ENCODE data around the gene ACTN3.
"Not testable (repeated sequence)": the region's sequence is repeated elsewhere in the genome, so short reads cannot be mapped to it uniquely, and the experiment has no call there.

ACTN3 gene

DNA sequence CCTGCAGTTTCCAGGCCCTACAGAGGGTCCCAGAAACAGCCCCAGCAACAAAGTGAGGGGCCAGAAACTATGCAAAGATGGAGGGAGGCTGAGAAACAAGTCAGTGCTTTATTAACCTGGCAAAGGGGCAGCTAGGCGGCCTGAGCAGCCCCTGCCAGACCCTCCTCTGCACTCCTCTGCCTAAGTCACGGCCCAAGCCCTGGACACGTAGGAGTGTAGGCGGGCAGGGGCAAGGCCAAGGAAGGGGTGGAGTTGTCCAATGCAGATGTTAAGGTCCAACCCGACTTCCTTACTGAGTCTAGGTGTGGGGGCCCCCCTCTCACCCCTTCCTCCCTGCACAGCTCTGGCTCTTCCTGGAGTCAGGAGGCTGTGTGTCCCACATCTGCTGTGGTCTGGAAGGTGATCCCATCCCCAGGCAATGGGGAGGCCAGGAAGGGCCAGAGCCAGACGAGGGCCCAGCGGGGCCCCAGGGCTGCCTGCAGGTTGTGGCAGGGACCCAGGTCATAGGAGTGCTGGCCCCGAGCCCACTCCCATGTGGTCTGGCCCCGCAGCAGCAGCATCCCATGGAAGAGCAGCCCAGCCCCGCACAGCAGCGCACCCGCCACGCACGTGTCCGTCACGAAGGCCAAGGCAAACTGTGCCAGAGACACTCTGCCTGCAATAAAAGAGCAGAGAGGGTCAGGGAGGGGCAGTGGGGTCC lies 7.4 kb upstream of the ACTN3 start:
- no peak overlapping the region for H3K27ac ChIP-seq

DNA sequence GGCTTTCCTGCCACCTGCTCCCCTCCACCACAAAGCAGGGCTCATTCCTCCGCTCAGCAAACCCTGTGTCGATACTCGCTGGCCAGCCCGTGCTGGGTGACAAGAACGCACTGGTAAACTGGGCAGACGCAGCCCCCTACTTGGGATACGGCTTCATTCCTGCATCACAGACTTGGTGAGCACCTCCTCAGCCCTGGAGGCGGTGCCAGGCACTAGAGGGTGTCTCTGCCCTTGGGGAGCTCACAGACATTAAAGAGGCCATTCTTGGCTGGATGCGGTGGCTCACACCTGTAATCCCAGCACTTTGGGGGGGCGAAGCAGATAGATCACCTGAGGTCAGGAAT lies 6.9 kb upstream of the ACTN3 start:
- TF ChIP-seq, protein P1, sequence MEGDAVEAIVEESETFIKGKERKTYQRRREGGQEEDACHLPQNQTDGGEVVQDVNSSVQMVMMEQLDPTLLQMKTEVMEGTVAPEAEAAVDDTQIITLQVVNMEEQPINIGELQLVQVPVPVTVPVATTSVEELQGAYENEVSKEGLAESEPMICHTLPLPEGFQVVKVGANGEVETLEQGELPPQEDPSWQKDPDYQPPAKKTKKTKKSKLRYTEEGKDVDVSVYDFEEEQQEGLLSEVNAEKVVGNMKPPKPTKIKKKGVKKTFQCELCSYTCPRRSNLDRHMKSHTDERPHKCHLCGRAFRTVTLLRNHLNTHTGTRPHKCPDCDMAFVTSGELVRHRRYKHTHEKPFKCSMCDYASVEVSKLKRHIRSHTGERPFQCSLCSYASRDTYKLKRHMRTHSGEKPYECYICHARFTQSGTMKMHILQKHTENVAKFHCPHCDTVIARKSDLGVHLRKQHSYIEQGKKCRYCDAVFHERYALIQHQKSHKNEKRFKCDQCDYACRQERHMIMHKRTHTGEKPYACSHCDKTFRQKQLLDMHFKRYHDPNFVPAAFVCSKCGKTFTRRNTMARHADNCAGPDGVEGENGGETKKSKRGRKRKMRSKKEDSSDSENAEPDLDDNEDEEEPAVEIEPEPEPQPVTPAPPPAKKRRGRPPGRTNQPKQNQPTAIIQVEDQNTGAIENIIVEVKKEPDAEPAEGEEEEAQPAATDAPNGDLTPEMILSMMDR (conservative IDR thresholded peaks at IDR 0.05) = no peak
- no peak overlapping the region for H3K27ac ChIP-seq

More for the DNA sequence above, 7.4 kb upstream of the ACTN3 start:
- TF ChIP-seq, protein P1 (conservative IDR thresholded peaks at IDR 0.05) = no peak

DNA sequence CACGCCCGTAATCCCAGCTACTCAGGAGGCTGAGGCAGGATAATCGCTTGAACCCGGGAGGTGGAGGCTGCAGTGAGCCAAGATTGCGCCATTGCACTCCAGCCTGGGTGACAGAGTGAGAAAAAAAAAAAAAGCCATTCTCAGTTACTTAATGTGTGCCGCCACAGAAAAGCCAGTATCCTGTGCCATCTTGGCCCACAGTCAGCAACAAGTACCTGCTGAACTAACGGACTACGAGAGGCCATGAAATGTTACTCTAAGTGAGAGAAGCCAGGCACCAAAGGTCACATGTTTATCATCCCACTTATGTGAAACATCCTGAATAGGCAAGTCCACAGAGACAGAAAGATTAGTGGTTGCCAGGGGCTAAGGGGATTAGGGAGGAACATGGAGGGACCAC lies 6.1 kb upstream of the ACTN3 start:
- not testable (repeated sequence) for H3K27ac ChIP-seq

DNA sequence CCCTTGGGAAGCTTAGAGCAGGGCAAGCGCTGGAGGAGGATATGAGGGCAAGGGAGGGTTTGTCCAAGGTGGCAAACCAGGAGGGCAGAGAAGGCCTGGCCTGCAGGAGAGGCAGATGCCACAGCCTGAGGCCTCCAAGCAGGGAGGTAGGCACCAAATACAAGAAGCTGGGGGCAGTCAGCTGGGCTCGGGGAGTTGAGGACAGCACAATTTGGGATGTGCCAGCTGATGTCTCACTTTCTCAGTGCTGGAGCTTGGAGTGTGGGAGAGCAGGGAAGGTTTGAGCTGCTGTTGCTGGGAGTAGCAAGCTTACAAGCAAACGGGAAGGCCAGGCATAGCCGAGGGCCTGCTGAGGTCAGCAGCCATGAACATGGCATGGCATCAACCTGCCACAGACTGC lies 4.8 kb upstream of the ACTN3 start:
- no peak overlapping the region for H3K27ac ChIP-seq
- TF ChIP-seq, protein P1 (conservative IDR thresholded peaks at IDR 0.05) = no peak

DNA sequence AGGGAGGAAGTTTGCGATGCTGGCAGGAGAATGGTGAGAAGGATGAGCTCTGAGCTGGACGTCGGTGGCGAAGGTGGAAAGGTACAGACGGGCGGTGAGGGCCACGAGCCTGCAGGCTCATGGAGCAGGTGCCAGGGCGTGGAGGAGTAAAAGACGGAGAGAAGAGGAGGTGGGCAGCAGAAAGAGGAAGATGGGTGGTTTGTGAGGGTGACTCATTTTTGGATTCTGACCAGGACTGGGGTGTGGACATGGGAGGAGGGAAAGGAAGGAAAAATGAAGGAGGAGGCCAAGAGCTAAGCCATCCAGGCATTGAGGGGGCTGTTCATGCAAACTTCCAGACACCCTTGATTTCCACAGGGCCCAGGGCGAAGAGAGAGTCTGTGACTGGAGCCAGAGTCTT lies 4.3 kb upstream of the ACTN3 start:
- TF ChIP-seq, protein P1 (conservative IDR thresholded peaks at IDR 0.05) = no peak
- no peak overlapping the region for H3K27ac ChIP-seq

DNA sequence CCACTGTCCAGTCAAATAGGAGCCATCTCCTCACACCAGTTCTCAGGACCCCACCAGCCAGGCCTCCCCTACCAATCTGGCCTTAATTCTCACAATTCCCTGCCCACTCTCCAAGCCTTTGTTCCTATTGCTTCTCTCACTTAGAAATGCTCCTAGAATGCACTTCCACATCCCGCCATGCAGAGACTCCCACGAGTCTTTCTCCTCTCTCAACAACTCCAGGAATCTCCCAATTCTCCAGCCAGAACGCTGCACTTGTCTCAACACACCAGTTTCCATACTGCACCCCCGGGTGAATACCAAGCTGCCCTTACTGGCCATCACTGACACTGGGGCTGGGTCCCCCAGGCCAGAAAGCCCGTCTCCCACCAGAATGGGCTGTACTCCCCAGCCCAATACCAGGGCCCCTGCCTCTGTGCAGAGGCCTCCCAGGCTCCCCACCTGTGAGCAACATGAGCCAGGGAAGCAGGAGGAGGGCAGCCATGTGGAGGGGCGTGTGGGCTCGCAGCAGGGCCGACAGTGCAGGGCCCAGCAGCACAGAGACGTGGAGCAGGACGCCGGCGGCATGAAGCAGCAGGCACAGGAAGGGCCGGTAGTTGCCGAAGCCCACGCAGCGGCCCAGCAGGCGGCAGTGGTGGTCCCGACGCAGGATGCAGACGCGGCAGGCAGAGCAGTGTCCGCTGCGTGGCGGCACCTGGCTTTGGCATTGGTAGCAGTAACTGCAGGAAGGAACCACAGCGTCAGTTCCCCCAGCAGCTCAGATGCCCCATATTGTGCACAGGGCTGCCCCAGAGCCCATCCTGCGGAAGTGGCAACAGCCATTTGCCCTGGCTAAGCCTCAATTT lies 3.2 kb upstream of the ACTN3 start:
- no peak overlapping the region; the same call in 1 of the 2 replicates for H3K27ac ChIP-seq
- TF ChIP-seq, protein P1 (conservative IDR thresholded peaks at IDR 0.05) = 0 out of 2 replicates have a peak, but pooled peaks have one; percentile 6

DNA sequence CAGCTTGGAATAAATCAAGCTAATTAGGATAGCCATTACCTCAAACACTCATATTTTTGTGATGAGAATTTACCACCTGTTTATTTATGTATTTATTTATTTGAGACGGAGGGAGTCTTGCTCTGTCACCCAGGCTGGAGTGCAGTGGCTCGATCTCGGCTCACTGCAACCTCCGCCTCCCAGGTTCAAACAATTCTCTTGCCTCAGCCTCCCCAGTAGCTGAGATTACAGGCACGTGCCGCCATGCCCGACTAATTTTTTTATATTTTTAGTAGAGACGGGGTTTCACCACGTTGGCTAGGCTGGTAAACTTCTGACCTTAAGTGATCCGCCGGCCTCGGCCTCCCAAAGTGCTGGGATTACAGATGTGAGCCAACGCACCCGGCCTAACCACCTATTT lies 1.8 kb upstream of the ACTN3 start:
- peak overlapping the region; percentile 88 for H3K27ac ChIP-seq

DNA sequence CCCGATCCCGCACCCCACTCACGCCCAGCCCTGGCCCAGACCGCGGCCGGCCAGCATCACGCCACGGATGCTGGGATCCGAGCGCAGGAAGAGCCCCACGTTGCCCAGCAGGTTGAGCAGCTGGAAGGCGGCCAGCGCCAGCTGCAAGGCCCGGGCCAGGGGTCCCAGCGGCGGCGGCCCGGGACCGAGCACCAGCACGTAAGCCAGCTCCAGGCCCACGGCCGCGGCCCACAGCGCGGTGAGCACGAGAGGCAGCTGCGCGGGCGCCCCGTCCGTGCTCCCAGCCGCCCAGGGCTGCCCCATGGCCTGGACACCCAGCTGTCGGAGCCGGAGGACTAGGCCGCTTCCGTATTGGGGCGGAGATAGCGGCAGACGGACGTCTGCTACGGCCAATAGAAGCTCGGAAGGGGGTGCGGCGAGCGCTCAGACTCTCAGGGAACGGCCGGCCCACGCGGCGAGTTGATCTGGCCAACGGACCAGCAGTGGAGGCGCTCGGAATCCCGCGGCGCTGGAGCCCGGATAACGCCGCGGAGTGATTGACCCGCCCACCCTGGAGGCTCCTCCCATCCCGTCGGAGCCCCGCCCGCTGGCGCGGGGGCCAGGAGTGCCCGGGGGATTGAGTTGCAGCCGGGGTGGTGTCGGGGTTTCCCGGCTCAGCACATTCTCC lies 869 bp upstream of the ACTN3 start, which contains the start of gene ZDHHC24:
Gene ZDHHC24, minus strand, starts transcription at position 348 of the 667 bp plus-strand sequence. Its CDS starts 45 bp downstream, at position 303.
- TF ChIP-seq, protein P1 (conservative IDR thresholded peaks at IDR 0.05) = no peak; the same call in 1 of the 2 replicates
- peak within 1 kb of the TSS; percentile 88 for H3K27ac ChIP-seq

Data from VCaP (cell line).